ENCODE measurements around the gene FILIP1. TPM values are rescaled to one million over a fixed set of nuclear protein-coding genes. Genes with fewer than 3 reads are reported as not detected.

Gene FILIP1
- total RNA-seq, 1 donor from 2014 or later, result 3.2 TPM

GRCh38 chr6:75296811-75297779 is 196.5 kb downstream of the FILIP1 start:
- H3K36me3 ChIP-seq, result no peaks in the 10 kb centered on the region
- H3K27ac ChIP-seq, result no peak overlapping the region
- no peak overlapping the region for H3K4me3 ChIP-seq
- H3K9me3 ChIP-seq, result no peaks in the 10 kb centered on the region
- no peaks in the 10 kb centered on the region for H3K27me3 ChIP-seq
- H3K4me1 ChIP-seq, result no peaks in the 10 kb centered on the region
- TF ChIP-seq CTCF (IDR thresholded peaks at IDR 0.05) (peak; percentile 35 to 69 (median 40)), POLR2A (IDR thresholded peaks at IDR 0.05) (no peak), POLR2AphosphoS5 (IDR thresholded peaks at IDR 0.05; ENCODE audit: insufficient read depth in 1 of 2, low read depth in 1 of 2) (peak in 1 of 2 donors; percentile 41)
- DNase-seq (ENCODE audit: extremely low spot score in 2 of 2), result no peak
- intact Hi-C loops (cut with DNase I), result no loop called here

GRCh38 chr6:75292555-75292954 is 201.0 kb downstream of the FILIP1 start:
- H3K4me3 ChIP-seq, result no peak overlapping the region
- no peaks in the 10 kb centered on the region for H3K36me3 ChIP-seq
- H3K27ac ChIP-seq, result no peak overlapping the region
- DNase-seq (ENCODE audit: extremely low spot score in 2 of 2), result no peak
- intact Hi-C loops (cut with DNase I), result no loop called here
- no peaks in the 10 kb centered on the region for H3K9me3 ChIP-seq
- no peak for TF ChIP-seq POLR2A (IDR thresholded peaks at IDR 0.05)
- no peak for TF ChIP-seq POLR2AphosphoS5 (IDR thresholded peaks at IDR 0.05; ENCODE audit: insufficient read depth in 1 of 2, low read depth in 1 of 2)
- no peak for TF ChIP-seq CTCF (IDR thresholded peaks at IDR 0.05)
- no peaks in the 10 kb centered on the region for H3K27me3 ChIP-seq
- no peaks in the 10 kb centered on the region for H3K4me1 ChIP-seq

GRCh38 chr6:75291744-75292143 is 201.9 kb downstream of the FILIP1 start:
- no peak for DNase-seq (ENCODE audit: extremely low spot score in 2 of 2)
- H3K4me3 ChIP-seq, result no peak overlapping the region
- H3K27me3 ChIP-seq, result no peaks in the 10 kb centered on the region
- no peaks in the 10 kb centered on the region for H3K9me3 ChIP-seq
- no peak overlapping the region for H3K27ac ChIP-seq
- no peaks in the 10 kb centered on the region for H3K36me3 ChIP-seq
- intact Hi-C loops (cut with DNase I), result no loop called here
- no peak for TF ChIP-seq POLR2AphosphoS5 (IDR thresholded peaks at IDR 0.05; ENCODE audit: insufficient read depth in 1 of 2, low read depth in 1 of 2)
- TF ChIP-seq POLR2A (IDR thresholded peaks at IDR 0.05), result no peak
- TF ChIP-seq CTCF (IDR thresholded peaks at IDR 0.05), result no peak
- H3K4me1 ChIP-seq, result peaks cover 7% of the 10 kb centered on the region

GRCh38 chr6:75291331-75291730 is 202.3 kb downstream of the FILIP1 start:
- H3K36me3 ChIP-seq, result no peaks in the 10 kb centered on the region
- no peak overlapping the region for H3K27ac ChIP-seq
- no peak for TF ChIP-seq POLR2A (IDR thresholded peaks at IDR 0.05)
- TF ChIP-seq CTCF (IDR thresholded peaks at IDR 0.05), result no peak
- TF ChIP-seq POLR2AphosphoS5 (IDR thresholded peaks at IDR 0.05; ENCODE audit: insufficient read depth in 1 of 2, low read depth in 1 of 2), result no peak
- no peak for DNase-seq (ENCODE audit: extremely low spot score in 2 of 2)
- peaks cover 11% of the 10 kb centered on the region for H3K4me1 ChIP-seq
- intact Hi-C loops (cut with DNase I), result no loop called here
- no peak overlapping the region for H3K4me3 ChIP-seq
- H3K9me3 ChIP-seq, result no peaks in the 10 kb centered on the region
- no peaks in the 10 kb centered on the region for H3K27me3 ChIP-seq
